ENCODE data around the gene TNRC6C.

GRCh38 chr17:78146471-78146869, 188.0 kb downstream of the TNRC6C start:
- TF ChIP-seq CTCF (optimal IDR thresholded peaks at IDR 0.05 in 1 of 3, IDR thresholded peaks at IDR 0.05 in 1 of 3, conservative IDR thresholded peaks at IDR 0.05 in 1 of 3; ENCODE audit: extremely low read depth in 1 of 3, insufficient read depth in 2 of 3, low read length in 3 of 3) (no peak), EZH2 (IDR thresholded peaks at IDR 0.05; ENCODE audit: low read length) (no peak)

Data from keratinocyte (primary cell).